HCT116 (cell line): ENCODE measurements around the gene SLFNL1. TPM values are rescaled to one million over a fixed set of nuclear protein-coding genes. Genes with fewer than 3 reads are reported as not detected.

Experiments
- ATAC-seq: fragments of 200-7000 bp; cut with Tn5 transposase; 2 replicates; pipeline ENCODE4 v1.9.1; 2020; ENCODE audit warnings: mild to moderate bottlenecking, moderate library complexity
- BruUV-seq: library from RNA; stranded (reverse); fragments of 400-500 nt; replicated peaks from 2 replicates; lab custom pipeline; 2021; lab: Mats Ljungman, UMichigan
- CTCF ChIA-PET: fragments of 300-600 bp; sonication (Branson Sonifier 250); formaldehyde crosslinking; loops from one replicate; lab custom pipeline; 2021; ENCODE audit warnings: antibody characterized with exemption; lab: Charles Lee
- POLR2A ChIA-PET: fragments of 300-600, 350-600 bp; sonication (Branson Sonifier 250); formaldehyde crosslinking; loops from one replicate; lab custom pipeline; 2021; ENCODE audit warnings: antibody characterized with exemption; lab: Charles Lee
- RAD21 ChIA-PET, 2 experiments: fragments of 300-600 bp; sonication (Branson Sonifier 250); formaldehyde crosslinking; loops; one replicate each; lab custom pipeline; 2023; ENCODE audit warnings: low total read pairs in 2 of 2; ENCODE audit not compliant: uncharacterized antibody in 2 of 2, unreplicated experiment in 2 of 2, low non-redundant PET in 1 of 2; lab: Charles Lee
- DNase-seq: peaks from one replicate; pipeline ENCODE4 v3.0.0-alpha.2; 2010; ENCODE audit warnings: low read depth, low spot score
- H2AFZ ChIP-seq: fragments of 200-600 bp; shearing (Covaris generic), sonication (generic); 2 replicates; pipeline ENCODE4 v1.6.1; 2017; ENCODE audit warnings: low read depth, mixed run types, mixed read lengths, antibody characterized with exemption, low read length; ENCODE audit not compliant: poor library complexity, severe bottlenecking
- H3K27ac ChIP-seq: 2 replicates; pipeline ENCODE4 v1.5.1; 2012; ENCODE audit warnings: low read depth, low read length
- H3K27me3 ChIP-seq: fragments of 200-600 bp; sonication (generic); 2 replicates; pipeline ENCODE4 v1.6.1; 2016; ENCODE audit warnings: mixed run types, low read length, mixed read lengths; ENCODE audit not compliant: insufficient read depth
- H3K36me3 ChIP-seq, 2 experiments: fragments of 200-500 bp in 1 of 2; fragments of 200-600 bp in 1 of 2; sonication (Bioruptor generic) in 1 of 2; sonication (generic) in 1 of 2; 2 replicates each; pipeline versions ENCODE4 v1.5.1 to v1.6.1; 2014 to 2016; ENCODE audit warnings: low read length in 2 of 2, inconsistent platforms in 1 of 2, mixed read lengths in 1 of 2, mixed run types in 1 of 2; ENCODE audit not compliant: insufficient read depth in 2 of 2, control insufficient read depth in 1 of 2
- H3K4me1 ChIP-seq, 2 experiments: fragments of 200-600 bp in 1 of 2; sonication (generic) in 1 of 2; 2 replicates each; pipeline versions ENCODE4 v1.5.1 to v1.6.1; 2012 to 2017; ENCODE audit warnings: low read length in 2 of 2, inconsistent platforms in 1 of 2, mild to moderate bottlenecking in 1 of 2, mixed read lengths in 1 of 2, mixed run types in 1 of 2, moderate library complexity in 1 of 2; ENCODE audit not compliant: insufficient read depth in 2 of 2, control insufficient read depth in 1 of 2
- H3K4me2 ChIP-seq: fragments of 200-600 bp; sonication (generic); 2 replicates; pipeline ENCODE4 v1.6.1; 2017; ENCODE audit warnings: mixed run types, low read length, mixed read lengths
- H3K4me3 ChIP-seq, 2 experiments: fragments of 200-600 bp in 1 of 2; sonication (generic) in 1 of 2; replicated peaks in 1 of 2; 2 replicates each; pipeline ENCODE4 v1.5.1; 2011 to 2016; ENCODE audit warnings: low read length in 2 of 2, control low read depth in 1 of 2, low read depth in 1 of 2, mild to moderate bottlenecking in 1 of 2, mixed read lengths in 1 of 2, mixed run types in 1 of 2
- H3K79me2 ChIP-seq: fragments of 200-600 bp; sonication (generic); 2 replicates; pipeline ENCODE4 v1.6.1; 2017; ENCODE audit warnings: mild to moderate bottlenecking, mixed run types, low read length, moderate library complexity, mixed read lengths; ENCODE audit not compliant: insufficient read depth
- H3K9ac ChIP-seq: fragments of 200-600 bp; sonication (generic); 2 replicates; pipeline ENCODE4 v1.6.1; 2016; ENCODE audit warnings: low read length, mixed read lengths
- H3K9me2 ChIP-seq: fragments of 200-600 bp; sonication (generic), shearing (Covaris generic); 2 replicates; pipeline ENCODE4 v1.6.1; 2017; ENCODE audit warnings: mixed run types, mild to moderate bottlenecking, moderate library complexity; ENCODE audit not compliant: insufficient read depth
- H3K9me3 ChIP-seq, 2 experiments: fragments of 200-500 bp in 1 of 2; fragments of 200-600 bp in 1 of 2; sonication (Bioruptor generic) in 1 of 2; sonication (generic) in 1 of 2; 2 replicates each; pipeline ENCODE4 v1.6.1; 2014 to 2017; ENCODE audit warnings: low read length in 2 of 2, mixed read lengths in 2 of 2, inconsistent platforms in 1 of 2, low read depth in 1 of 2, mild to moderate bottlenecking in 1 of 2, mixed run types in 1 of 2, moderate library complexity in 1 of 2; ENCODE audit not compliant: control insufficient read depth in 1 of 2, insufficient read depth in 1 of 2
- H4K20me1 ChIP-seq: fragments of 200-600 bp; sonication (generic), shearing (Covaris generic); 2 replicates; pipeline ENCODE4 v1.6.1; 2017; ENCODE audit warnings: mixed run types, mild to moderate bottlenecking, moderate library complexity; ENCODE audit not compliant: insufficient read depth
- CBX3 ChIP-seq: IDR thresholded peaks from 2 replicates; pipeline ENCODE4 v1.6.1; 2012; ENCODE audit warnings: low read depth
- CEBPB ChIP-seq: IDR thresholded peaks from 2 replicates; pipeline ENCODE4 v1.6.1; 2012; ENCODE audit warnings: low read depth
- EZH2 ChIP-seq: fragments of 200-600 bp; sonication (generic); IDR thresholded peaks from 2 replicates; pipeline ENCODE4 v1.6.1; 2017; ENCODE audit warnings: antibody characterized with exemption, mixed run types
- EZH2phosphoT487 ChIP-seq: fragments of 200-600 bp; IDR thresholded peaks from 2 replicates; pipeline ENCODE4 v1.6.1; 2018; ENCODE audit warnings: antibody characterized with exemption, borderline replicate concordance
- POLR2AphosphoS5 ChIP-seq: IDR thresholded peaks from 2 replicates; pipeline ENCODE4 v1.6.1; 2011; ENCODE audit warnings: mild to moderate bottlenecking, low read depth, low read length, moderate library complexity
- RAD21 ChIP-seq: IDR thresholded peaks from 2 replicates; pipeline ENCODE4 v1.6.1; 2012; ENCODE audit warnings: low read depth, mild to moderate bottlenecking
- SIN3A ChIP-seq: IDR thresholded peaks from 2 replicates; pipeline ENCODE4 v1.6.1; 2012; ENCODE audit warnings: low read depth
- SP1 ChIP-seq: IDR thresholded peaks from 2 replicates; pipeline ENCODE4 v1.6.1; 2012; ENCODE audit warnings: low read depth
- intact Hi-C: fragments of 100-400 bp; cut with micrococcal nuclease; formaldehyde crosslinking; loops from 2 replicates; pipeline ENCODE4 v1.10.0; 2022
- total RNA-seq: library from RNA; stranded (reverse); gene quantifications from one replicate; pipeline ENCODE4 v1.2.1, GENCODE V29; 2021; ENCODE audit not compliant: unreplicated experiment
- TF ChIP-seq, protein P1 (sequence below): IDR thresholded peaks from 2 replicates; pipeline ENCODE4 v1.6.1; 2011; ENCODE audit warnings: mild to moderate bottlenecking, low read length, moderate library complexity; ENCODE audit not compliant: insufficient replicate concordance; ENCODE audit errors: extremely low read depth
- TF ChIP-seq, protein P2 (sequence below): IDR thresholded peaks from 2 replicates; pipeline ENCODE4 v1.6.1; 2012

Gene SLFNL1
- total RNA-seq, 1 experiment from 2014 or later = 0.20 TPM

DNA sequence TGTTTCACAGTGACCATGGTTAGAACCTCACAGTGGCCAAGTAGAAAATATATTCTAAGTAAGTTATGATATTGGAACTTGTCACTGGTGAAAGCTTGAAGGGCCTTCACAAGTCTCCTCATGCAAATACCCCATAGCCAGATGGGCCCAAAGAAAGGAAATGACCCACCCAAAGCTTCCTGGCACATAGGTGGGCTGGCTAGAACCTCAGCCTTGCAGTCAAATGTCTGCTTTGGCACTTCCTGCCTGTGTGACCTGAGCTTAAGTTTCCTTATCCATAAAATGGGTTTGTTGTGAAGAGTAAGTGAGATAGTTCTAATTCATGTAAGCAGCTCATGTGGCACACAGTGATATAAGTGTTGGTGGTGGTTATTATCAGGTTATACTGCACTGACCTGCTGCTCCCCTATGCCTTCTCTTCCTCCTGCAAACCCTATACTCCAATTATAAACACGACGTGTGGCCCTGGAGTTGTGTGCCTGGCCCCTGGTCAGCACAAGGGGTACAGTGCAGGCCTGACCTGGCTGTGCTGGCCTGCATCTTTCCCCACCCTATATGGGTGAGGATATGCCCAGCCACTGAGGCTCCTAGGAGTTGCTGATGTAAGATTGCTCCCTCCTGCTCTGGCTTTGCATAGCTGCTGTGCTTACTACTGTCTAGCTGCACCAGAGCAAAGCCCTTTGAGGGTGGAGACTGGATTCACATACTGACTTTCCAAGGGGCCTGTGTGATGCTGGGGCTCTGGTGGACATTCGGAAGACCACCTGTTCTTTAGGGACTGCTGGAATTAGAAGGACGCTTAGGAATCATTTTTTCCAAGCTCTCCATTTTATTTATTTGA is 4.7 kb upstream of the SLFNL1 start:
- intact Hi-C loops = no loop called here
- no TSS peak for BruUV-seq

More for the DNA sequence above, 4.7 kb upstream of the SLFNL1 start:
- no peak overlapping the region for H3K4me3 ChIP-seq
- ChIA-PET POLR2A (no interaction called here), CTCF (no interaction called here), RAD21 (no interaction called here)
- H3K27me3 ChIP-seq = no peaks in the 10 kb centered on the region
- H3K9me2 ChIP-seq = no peaks in the 10 kb centered on the region
- H3K79me2 ChIP-seq = no peaks in the 10 kb centered on the region
- H3K4me1 ChIP-seq = no peaks in the 10 kb centered on the region
- ATAC-seq (no peak), DNase-seq (no peak)
- H2AFZ ChIP-seq = no peak overlapping the region
- no peaks in the 10 kb centered on the region for H4K20me1 ChIP-seq
- no peak overlapping the region for H3K4me2 ChIP-seq
- TF ChIP-seq, protein P1, sequence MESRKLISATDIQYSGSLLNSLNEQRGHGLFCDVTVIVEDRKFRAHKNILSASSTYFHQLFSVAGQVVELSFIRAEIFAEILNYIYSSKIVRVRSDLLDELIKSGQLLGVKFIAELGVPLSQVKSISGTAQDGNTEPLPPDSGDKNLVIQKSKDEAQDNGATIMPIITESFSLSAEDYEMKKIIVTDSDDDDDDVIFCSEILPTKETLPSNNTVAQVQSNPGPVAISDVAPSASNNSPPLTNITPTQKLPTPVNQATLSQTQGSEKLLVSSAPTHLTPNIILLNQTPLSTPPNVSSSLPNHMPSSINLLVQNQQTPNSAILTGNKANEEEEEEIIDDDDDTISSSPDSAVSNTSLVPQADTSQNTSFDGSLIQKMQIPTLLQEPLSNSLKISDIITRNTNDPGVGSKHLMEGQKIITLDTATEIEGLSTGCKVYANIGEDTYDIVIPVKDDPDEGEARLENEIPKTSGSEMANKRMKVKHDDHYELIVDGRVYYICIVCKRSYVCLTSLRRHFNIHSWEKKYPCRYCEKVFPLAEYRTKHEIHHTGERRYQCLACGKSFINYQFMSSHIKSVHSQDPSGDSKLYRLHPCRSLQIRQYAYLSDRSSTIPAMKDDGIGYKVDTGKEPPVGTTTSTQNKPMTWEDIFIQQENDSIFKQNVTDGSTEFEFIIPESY = no peak
- no peak for TF ChIP-seq CBX3
- TF ChIP-seq RAD21 = no peak
- no peak for TF ChIP-seq EZH2phosphoT487
- TF ChIP-seq EZH2 = no peak
- TF ChIP-seq, protein P2, sequence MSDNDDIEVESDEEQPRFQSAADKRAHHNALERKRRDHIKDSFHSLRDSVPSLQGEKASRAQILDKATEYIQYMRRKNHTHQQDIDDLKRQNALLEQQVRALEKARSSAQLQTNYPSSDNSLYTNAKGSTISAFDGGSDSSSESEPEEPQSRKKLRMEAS = no peak
- TF ChIP-seq CEBPB = no peak
- TF ChIP-seq SIN3A = no peak
- TF ChIP-seq SP1 = no peak
- no peak for TF ChIP-seq POLR2AphosphoS5
- H3K9ac ChIP-seq = no peak overlapping the region
- peaks cover 5% of the 10 kb centered on the region in 2 experiments; a peak in 3 of 4 replicates for H3K36me3 ChIP-seq
- no peaks in the 10 kb centered on the region for H3K9me3 ChIP-seq
- no peak overlapping the region for H3K27ac ChIP-seq
